Activated CD8-positive, alpha-beta memory T cell treated with anti-CD3 and anti-CD28 coated beads for 36 hours (primary cell): ENCODE data around the gene GALNTL6. TPM values are rescaled to one million over a fixed set of nuclear protein-coding genes. Genes with fewer than 3 reads are reported as not detected.
"Not testable (repeated sequence)": the region's sequence is repeated elsewhere in the genome, so short reads cannot be mapped to it uniquely, and the experiment has no call there.

Experiments
- CTCF ChIA-PET: fragments of 350-600 bp; sonication (Branson Sonifier 250); formaldehyde crosslinking; loops from one replicate; lab custom pipeline; 2021; ENCODE audit warnings: antibody characterized with exemption; lab: Charles Lee
- POLR2A ChIA-PET: fragments of 350-600 bp; sonication (Branson Sonifier 250); formaldehyde crosslinking; loops from one replicate; lab custom pipeline; 2021; ENCODE audit warnings: antibody characterized with exemption; lab: Charles Lee
- total RNA-seq, 2 experiments: library from RNA; stranded (reverse); gene quantifications; one replicate each; pipeline ENCODE4 v1.2.3, GENCODE V29; 2021

The GALNTL6 gene
- total RNA-seq, 2 experiments from 2014 or later = not detected

DNA sequence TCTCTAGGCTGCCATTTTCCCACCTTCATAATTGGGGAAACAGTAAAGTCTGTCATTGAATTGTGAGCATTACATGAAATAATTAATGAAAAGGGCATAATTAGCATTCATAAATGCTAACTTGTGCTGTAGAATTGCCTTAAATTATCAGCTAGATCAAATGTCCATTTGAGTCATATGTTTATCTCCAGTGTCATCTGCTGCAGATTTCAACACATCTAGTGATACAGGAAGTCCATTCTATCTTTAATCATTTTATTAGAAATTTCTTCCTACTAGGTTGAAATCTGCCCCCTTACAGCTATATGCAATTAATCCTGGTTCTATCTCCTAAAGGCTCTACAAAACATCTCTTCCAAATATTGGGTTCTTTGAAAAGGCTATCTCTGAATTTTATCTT is 1115.1 kb downstream of the GALNTL6 start:
- POLR2A ChIA-PET = no interaction called here
- CTCF ChIA-PET = no interaction called here

DNA sequence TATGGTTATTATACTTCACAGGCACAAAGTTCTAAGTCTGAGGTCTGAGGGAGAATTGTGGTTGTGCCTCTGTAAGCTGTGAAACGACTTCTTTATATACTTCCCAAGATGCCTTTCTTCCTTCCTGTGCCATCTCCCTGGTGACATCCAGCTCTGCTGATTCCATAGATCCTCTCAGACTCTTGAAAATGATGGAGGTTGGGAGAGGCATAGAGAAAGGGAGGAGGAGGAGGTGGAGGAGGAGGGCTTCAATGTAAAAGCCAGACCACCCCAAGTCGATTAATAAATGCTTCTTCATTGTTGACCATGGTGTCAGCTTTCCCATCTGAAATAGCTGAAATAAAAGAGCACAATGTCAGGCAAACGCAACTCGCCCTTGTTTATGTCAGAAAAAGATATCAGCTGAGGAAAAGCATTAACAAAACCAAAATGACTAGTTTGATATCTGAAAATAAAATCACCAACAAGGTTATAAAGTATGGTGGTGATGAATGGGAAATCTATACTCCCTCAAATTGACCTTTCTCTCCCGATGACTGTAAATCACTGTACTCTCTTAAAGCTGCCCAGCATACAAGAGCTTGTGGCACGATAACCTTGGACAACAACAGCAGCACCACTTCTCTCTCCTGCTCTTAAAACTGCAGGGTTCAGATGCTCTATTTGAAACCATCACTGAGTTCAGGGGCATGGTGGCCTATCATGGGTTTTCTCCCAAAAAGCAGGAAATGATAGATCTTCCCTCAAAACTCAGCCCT is 1125.0 kb downstream of the GALNTL6 start:
- ChIA-PET CTCF (no interaction called here), POLR2A (no interaction called here)

DNA sequence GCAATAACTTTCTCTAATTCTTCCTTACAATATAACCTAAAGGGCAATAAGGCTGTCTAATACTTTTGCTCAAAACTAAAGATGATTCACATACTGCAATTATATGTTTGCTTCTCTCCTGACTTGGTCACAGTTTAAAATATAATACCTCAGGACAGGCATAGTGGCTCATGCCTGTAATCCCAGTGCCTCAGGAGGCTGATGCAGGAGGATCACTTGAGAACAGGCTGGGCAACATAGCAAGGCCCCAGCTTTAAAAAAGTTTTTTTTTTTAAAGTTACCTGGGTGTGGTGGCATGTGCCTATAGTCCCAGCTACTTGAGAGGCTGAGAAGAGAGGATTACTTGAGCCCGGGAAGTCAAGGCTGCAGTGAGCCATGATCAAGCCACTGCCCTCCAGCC is 1125.7 kb downstream of the GALNTL6 start:
- ChIA-PET CTCF (no interaction called here), POLR2A (no interaction called here)

DNA sequence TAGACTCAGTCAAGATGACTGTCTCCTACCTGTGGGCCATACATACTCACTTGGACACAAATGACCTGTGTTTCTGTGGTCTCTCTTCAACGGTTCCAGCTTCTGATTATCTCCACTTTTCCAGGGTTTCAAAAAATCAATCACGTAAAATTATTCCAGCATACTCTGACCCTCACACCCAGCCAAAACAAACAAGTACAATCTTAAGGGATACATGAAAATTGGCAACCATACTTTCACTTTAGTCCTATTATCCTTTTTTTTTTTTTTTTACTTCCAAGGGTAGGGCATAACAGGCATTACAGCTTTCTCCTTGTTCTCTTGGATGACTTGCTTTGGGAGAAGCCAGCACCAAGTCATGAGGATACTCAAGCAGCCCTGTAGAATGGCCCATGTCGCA is 1129.6 kb downstream of the GALNTL6 start:
- POLR2A ChIA-PET = no interaction called here
- CTCF ChIA-PET = no interaction called here

DNA sequence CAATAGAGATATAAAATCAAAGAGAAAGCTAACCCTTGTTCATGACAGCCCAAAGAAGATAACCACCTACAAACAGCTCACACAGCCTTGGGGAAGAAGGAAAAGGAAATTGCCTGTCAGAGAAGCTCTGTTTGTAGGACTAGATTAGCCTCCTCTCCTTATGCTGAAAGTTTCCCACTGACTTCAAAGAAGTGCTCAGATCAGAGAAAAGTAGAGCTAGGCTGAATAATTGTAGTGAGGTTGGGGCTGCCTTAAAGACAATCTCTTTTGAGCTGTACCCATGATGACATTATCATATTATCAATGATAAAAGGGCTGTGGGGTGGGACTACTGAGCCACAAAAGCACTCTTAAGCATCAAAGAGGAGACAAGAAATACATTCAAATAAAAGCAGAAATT is 1132.4 kb downstream of the GALNTL6 start:
- CTCF ChIA-PET = no interaction called here
- POLR2A ChIA-PET = no interaction called here

DNA sequence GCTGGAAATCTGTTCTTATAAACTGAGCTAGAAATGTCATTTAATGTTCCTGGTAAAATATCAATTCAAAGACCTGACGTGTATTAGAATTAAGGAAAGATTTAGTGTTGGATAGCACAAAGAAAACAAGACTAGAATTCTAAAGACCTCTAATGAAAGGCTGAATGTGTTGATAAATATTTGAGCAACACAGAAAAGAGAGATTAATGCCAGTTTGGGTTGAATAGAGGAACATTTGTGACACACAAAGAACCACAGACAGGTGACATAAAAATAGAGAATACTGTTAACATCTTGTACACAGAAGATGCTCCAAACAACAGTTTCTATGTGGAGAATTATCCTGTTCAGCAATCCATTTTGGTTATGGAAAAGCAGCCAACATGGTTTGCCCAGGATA is 1133.3 kb downstream of the GALNTL6 start:
- POLR2A ChIA-PET = no interaction called here
- CTCF ChIA-PET = no interaction called here

DNA sequence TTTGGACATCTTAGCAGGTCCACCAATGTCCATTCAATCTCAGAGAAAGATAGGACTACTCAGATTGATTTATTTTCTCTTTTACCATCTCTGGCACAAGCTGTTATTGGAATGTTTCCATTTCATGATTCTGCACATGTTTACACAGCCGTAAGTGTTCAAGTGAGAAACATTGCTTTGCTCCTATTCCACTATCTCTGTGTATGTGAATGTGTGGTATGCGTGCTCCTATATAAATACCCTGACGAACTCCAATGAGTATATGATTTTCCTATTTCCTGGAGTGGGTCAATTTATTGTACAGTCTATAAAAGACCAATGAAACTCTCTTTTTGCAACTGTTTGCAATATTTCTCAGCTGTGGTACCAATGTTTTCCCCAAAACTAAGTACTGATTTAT is 1134.4 kb downstream of the GALNTL6 start:
- ChIA-PET CTCF (no interaction called here), POLR2A (no interaction called here)

DNA sequence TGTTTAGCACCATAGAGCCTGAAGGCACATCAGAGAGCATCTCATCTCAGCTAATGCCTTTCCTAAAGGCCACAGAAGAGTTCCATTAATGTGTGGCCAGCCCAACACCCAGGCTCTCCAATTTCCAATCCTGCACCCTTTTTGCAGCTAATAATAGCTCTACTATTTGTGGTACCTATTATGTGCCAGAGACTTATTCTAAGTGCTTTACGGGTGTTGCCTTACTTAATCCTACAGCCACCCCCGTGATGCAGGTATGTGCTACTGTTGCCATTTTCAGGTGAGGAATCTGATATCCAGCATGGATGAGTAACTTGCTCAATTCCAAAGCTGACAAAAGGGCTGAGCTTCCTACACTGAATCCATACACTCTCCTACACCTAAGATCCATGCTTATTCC is 1137.8 kb downstream of the GALNTL6 start:
- ChIA-PET POLR2A (no interaction called here), CTCF (no interaction called here)

DNA sequence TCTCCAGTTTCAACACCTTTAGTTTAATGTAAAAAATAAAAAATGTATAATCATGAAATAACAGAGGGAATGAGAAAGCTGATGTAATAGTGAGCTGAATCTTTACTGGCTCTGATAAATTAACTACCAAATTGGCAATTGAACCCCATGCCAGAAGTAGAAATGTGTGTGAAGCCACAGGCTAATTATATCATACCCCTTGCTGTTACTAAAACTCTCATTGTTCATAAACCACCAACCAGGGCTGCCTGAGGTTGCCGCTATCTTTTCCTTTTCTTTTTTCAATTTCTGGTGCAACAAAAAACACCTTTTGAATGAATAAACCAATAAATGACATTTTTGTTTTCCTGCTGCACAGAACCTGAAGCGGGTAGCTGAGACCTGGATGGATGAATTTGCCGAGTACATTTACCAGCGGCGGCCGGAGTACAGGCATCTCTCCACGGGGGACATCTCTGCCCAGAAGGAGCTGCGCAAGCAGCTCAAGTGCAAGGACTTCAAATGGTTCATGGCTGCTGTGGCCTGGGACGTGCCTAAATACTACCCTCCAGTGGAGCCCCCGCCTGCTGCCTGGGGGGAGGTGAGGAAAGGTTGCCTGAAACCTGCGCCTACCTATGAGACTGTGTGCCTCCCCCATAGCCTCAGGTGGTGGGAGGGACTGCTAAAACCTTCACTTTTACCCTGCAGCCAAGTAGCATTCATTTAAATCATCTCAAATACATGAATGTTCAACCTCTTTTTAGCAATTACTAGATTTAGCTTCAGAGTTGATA is 1138.7 kb downstream of the GALNTL6 start:
- ChIA-PET CTCF (no interaction called here), POLR2A (interaction anchor here (0.6 kb wide), 1 partner anchor 16 kb away, joined by 3 read pairs; no protein-coding TSS in a partner anchor)

DNA sequence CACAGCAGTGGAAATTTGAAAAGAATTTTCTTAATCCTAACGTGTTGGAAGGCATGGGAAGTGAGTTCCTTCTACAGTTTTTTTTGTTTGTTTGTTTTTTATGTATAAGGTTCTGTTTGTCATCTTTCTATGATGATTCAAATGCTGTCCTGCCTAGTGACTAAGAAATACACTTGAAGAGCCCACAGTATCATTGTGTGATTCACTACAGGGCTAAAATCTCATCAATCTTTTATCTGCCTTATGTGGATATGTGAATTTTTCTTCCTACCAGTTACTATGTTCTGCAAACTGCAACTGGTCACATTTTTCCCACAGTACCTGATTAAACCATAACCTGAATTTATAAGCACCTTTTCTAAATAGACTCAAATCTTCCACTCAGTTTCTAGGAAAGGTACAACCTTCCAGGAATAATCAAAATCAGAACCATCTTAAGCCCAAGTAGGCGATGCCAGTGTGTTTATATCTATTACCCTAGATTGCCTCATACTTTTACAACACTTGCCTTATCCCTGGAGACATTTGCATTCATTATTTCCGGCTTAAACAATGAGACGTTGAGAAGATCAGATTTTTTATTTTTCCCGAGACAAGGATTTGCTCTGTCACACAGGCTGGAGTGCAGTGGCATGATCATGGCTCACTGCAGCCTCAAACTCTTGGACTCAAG is 1140.8 kb downstream of the GALNTL6 start:
- ChIA-PET CTCF (no interaction called here), POLR2A (no interaction called here)

DNA sequence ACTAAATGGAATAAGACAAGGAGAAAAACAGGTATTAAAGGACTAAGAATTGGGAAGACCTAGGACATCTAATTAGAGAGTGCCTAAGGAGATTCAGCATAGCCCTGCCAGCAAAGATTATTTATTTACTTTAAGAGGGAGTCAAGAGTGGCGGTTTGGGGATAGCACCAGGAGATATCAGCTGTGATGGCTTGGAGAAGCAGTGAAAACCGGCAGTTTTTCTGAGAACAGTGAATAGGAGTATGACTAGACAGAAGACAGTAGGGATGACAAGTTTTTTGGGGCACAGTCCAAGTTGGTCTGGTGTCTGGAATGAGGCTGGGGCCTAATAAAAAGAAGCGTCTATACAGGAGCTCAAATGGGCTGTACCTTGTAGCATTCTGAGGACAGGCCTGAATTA is 1143.1 kb downstream of the GALNTL6 start:
- CTCF ChIA-PET, POLR2A ChIA-PET: not testable (repeated sequence)

DNA sequence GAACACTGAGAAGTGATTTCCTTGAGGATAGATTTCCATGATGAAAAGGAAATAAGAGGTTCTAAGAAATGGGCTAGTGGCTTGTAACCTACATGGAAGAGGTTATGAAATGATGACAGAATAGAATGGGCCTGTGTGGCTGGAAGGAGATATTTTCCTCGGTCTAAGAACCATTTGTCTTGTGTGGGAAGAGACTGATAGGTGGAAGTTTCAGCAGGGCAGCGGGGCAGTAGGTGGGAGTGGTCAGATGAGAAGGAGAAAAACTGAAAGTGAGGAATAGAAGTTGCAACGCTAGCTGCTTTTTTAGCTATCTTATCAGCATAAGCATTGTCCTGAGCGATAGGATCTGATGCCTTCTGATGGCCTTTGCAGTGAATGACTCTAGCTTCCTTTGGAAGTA is 1144.0 kb downstream of the GALNTL6 start:
- ChIA-PET POLR2A (no interaction called here), CTCF (no interaction called here)

DNA sequence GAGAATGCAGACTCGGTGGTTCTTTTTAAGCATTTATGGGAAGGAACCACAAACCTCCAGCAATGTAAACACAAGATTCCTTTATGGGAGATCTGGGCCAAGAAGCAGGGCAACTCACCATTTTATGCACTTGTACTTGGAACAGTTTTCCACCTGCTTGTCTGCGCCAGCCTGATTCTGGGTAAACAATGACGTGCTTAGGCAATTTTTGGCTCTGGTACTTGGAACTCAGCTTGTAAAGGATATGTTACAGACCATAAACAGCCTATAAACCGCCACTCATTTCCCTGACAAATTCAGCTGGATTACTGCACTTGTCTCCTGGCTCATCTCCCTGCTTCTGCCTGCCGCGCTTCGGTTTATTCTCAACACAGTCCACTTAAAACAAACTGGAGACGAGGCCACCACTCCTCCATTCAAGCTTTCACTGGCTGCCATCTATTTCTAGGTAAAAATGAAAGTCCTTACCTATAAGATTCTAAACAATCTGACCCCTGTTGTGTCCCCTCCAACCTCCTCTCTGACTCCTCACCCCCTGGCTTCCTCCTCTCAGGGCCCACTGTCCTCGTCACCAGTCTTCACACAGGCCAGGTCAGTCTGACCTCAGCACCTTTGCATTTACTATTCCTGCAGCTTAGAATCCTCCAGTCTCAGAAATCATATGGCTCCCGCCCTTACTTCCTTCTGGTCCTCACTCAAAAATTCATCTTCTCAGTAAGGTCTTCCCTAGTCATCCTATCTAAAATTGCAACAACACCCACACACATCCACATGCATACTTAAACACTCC is 1149.6 kb downstream of the GALNTL6 start:
- ChIA-PET POLR2A (no interaction called here), CTCF (no interaction called here)

DNA sequence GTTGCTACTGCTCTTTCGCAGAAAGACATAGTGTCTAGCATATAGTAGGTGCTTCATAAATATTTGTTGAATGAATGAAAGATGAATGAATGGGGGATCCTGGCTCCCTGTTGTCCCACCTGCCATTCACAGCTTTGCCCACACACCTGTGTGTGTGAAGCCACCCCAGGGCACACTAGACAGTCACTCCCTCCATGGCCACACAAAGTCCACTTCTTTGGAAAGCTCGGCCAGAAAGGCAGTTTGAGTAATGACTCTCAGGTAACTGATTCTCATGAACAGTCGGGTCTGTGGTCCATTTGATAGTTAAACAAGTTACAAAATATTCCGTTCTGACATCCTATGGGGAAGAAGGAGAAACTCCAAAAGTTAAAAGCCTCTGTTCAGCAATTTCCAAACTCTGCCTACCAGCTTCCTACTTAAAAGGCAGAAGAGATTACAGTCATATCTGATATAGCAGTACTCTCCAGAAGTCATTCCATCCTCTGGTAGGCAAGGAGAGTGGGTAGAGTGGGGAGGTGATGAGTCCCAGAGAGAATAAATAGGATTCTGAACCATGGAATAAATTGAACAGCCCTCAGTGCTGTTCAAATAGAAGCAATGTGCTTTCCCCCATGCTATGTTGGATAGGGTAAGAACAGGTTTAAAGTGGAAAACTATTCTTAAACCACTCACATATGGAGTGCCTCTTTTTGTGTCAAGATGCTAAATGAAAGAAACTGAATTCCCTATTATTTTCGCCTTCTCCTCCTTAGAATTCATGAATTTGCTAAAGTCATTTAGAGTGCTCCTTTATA is 1150.5 kb downstream of the GALNTL6 start:
- POLR2A ChIA-PET = no interaction called here
- CTCF ChIA-PET = no interaction called here

DNA sequence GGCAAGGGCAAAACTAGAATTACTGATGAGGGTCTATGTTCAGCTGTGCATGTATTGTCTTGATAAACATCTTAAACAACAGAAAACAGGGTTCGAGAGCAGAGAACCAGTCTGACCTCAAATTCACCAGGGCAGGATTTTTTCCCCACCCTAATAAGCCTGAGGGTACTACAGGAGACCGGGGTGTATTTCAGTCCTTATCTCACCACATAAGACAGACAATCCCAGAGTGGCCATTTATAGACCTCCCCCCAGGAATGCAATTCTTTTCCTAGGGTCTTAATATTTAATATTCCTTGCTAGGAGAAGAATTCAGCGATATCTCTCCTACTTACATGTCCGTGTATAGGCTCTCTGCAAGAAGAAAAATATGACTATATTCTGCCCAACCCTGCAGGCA is 1157.0 kb downstream of the GALNTL6 start:
- CTCF ChIA-PET, POLR2A ChIA-PET: not testable (repeated sequence)

DNA sequence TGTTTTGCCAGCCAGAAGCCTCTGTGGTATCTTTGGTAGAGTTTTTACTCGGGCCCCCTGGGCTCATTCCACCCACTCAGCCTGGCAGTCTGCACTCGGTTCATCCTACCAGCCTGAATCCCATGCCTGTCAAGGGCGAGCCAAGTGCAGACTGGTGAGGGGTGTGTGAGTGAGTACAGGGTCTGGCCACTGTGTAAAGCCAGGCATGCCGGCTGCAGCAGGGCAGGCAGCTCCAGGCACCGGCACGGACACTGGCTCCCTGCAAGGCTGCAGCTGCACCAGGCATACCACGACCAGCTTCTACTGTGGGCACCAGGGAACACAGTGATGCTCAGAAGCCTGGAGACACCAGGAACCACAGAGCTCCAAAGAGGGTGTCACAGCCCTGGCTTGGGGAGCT is 1161.4 kb downstream of the GALNTL6 start:
- ChIA-PET CTCF (no interaction called here), POLR2A (no interaction called here)

DNA sequence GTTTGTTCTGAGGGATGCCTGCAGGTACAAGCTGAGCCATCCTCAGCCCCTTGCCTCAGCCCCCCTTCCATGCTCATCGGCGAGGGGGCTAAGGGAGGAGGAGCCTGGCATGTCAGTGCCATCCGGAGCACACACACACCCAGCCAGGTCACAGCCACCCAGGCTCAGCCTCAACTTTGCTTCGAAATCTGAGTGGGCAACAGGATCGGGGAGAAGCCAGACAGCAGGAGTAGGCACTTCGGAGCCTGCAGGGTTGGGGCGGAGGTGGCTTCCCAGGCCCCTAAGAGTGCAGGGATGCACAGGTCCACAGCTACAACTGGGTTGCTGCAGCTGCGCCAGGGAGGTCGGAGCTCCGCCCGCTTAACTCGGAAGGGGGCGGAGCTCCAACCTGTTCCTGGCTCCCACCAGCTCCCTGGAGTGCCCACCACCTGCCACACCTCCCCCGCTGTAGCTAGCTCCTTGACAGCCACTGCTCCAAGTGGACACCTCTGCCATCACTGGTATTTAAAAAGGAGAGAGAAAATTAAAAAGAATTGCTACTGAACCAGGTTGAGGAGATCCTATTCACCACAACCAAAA is 1162.5 kb downstream of the GALNTL6 start:
- ChIA-PET CTCF (no interaction called here), POLR2A (no interaction called here)

DNA sequence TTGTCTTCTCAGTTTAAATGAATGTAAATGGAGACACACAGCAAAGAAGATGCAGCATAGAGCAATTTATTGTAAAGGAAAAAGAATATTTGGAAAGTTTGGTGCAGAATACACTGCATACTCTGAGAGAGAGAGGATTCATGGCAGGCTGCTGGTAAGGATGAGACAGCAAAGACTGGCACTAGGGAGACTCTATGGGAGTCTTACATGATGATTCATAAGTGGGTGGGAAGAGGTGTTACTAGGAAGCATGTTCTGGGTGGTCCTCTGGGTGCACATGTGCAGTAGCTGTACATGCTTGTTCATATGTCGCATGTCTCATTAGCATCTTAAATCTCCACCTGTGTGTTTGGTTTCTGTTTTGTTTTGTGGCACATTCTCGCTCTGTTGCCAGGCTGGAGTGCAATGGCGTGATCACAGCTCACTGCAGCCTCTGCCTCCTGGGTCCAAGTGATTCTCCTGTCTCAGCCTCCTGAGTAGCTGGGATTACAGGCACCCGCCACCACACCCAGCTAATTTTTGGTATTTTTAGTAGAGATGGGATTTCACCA is 1164.4 kb downstream of the GALNTL6 start:
- POLR2A ChIA-PET = not testable (repeated sequence)
- CTCF ChIA-PET = interaction anchor here (1.2 kb wide), 1 partner anchor 29 kb away, joined by 3 read pairs; no protein-coding TSS in a partner anchor
